ENCODE data around the gene C4orf46. TPM values are rescaled to one million over a fixed set of nuclear protein-coding genes. Genes with fewer than 3 reads are reported as not detected.

The C4orf46 gene
- total RNA-seq: 3.3 and 29.3 TPM in 2 replicates

GRCh38 chr4:158671665-158671914 is at the start of gene C4orf46:
TSS of gene C4orf46 (minus strand) at chr4:158671887. CDS start at chr4:158671801, 86 bp downstream.

GRCh38 chr4:158671915-158672806 is 474 bp upstream of the C4orf46 start, which contains the start of gene ETFDH:
TSS of gene ETFDH (plus strand) at chr4:158672296. CDS start at chr4:158672457, 161 bp downstream.

Small RNAs within 50 kb of the gene (small RNA-seq; reads per million reads assigned to genes)
- not detected for gene RF00012 (ENCODE audit: low replicate concordance)

Other genes with a start within 250 kb of the C4orf46 start
- gene RXFP1, start 150.0 kb downstream of the C4orf46 start, total RNA-seq: 0.29 TPM in 1 of 2 replicates, not detected in the other
- 10.3 and 19.0 TPM in 2 replicates for gene ETFDH, start 409 bp upstream of the C4orf46 start, total RNA-seq
- 12.9 and 18.8 TPM in 2 replicates for gene PPID, start 51.5 kb upstream of the C4orf46 start, total RNA-seq
- 20.6 and 33.1 TPM in 2 replicates for gene FNIP2, start 97.1 kb upstream of the C4orf46 start, total RNA-seq